GM18870 (cell line): ENCODE data around the gene OLIG3.

Experiments used
- ATAC-seq: cut with Tn5 transposase; IDR thresholded peaks from one replicate; pipeline ENCODE4 v1.9.1; 2021; ENCODE audit warnings: moderate library complexity; ENCODE audit not compliant: unreplicated experiment

Gene OLIG3

DNA sequence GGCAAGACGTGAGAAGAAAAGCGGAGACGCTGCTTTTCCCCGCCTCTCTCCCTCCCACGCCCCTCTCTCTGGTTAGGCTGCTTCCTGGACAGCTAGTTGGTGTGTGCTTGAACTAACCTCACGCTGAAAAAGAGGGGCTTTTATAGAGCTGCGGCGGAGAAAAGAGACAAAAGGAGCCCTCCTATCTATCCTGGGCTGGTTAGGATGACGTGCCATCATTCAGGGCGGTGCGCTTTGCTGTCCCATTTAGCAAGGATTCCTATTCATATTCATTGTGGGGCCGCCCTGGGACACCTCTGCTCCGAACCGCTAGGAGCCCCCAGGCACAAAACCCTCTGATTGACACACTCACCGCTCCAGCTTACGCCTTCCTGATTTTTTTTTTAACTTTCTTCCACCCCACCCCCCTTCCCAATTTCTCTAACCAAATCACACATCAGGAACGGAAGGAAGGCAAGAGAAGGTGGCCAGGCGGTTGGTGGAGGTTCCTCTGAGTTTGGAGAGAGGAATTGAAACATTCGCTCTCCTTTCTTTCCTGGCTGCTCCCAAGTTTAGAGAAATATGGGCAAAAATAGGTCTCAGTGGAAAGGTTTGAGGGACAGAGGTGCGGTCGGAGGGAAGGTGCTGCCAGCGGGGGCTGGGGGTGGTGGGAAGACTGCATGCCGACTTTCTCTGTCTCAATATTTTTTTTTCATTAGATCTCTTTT, at the start of gene OLIG3:
TSS of gene OLIG3 (minus strand) at position 114 of the 707 bp plus-strand sequence. CDS start 224 bp downstream, outside the sequence.
- ATAC-seq = no peak

DNA sequence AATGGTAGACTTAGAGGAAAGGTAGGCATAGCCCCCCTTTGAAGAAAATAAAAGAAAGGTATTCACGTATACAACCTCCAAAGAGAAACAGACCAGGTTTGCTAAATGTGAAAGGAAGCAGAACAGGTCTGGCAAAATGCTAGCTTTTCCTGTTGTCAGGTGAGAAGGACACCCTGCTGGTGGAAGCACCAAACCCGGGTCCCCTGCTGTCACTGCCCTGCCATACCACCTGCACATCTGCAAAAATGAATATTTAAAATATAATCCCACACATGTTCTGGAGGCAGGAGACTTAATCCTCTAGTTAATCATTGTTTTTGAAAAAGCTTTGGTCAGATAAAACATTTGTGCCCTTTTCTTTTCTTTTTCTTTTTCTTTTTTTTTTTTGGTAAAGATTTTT, 48.9 kb upstream of the OLIG3 start:
- no peak for ATAC-seq

DNA sequence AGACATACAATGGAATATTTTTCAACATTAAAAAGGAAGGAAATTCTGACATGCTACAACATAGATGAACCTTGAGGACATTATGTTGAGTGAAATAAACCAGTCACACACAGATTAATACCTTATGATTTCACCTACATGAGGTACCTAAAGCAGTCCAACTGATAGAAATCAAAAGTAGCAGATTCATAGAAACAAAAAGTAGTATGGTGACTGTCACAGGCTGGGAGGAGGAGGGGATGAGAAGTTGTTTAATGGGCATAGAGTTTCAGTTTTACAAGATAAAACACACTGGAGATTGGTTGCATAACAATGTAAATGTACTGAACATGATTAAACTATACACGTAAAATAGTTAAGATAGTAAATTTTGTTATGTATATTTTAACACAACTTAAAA, 48.5 kb upstream of the OLIG3 start:
- no peak for ATAC-seq

DNA sequence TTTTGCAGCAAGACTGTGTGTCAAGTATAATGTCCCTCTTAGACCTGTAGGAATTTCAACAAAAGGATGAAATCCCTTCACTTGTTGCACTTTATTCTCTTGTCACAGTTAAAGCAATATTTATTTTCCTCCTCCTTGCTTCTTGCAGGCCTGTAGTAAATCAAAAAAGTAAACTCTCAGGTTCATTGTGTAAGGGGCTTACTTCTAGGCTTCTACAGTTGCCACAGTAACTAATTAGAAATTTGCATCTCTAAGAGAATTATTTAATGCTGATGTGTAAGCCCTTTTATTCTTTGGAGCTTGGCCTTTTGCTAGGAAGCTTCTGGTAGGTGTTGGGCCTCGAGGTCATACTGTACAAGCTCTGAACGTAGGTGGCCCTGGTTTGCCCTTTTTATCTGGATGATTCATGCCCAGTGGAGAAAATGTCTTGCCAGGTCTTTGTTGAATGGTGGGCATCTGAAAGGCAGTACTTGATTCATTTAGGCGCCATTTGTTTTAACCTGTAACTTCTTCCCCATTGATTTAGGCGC, 47.4 kb upstream of the OLIG3 start:
- ATAC-seq = no peak

DNA sequence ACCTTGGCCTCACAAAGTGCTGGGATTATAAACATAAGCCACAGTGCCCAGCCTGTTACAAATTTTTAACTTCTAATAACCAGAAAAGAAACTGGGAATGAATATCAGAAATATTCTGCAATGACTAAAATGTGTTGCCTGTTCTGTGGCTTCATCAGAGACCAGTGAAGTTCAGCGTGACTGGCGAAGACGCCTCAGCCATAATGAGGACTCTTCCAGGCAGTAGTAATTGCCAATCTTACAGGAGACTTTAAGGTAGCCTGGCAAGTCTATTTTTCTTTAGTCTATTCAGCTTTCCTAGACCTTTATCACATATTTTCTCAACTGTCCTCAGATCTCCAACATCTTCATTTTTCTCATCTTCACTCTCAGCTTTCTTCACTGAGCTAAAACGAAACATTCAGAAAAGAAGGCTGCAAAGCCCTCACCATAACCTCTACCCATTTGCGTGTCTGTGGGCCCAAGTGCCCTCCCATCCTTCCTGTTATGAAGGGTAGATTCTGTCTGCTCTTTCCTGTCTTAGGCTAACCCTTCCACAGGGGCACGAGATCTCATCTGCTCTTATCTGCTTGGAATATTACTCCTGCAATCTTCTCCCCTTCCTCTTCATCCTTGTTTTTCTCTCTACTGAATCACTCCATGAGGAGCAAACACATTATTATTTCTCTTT, 42.0 kb upstream of the OLIG3 start:
- ATAC-seq = no peak

DNA sequence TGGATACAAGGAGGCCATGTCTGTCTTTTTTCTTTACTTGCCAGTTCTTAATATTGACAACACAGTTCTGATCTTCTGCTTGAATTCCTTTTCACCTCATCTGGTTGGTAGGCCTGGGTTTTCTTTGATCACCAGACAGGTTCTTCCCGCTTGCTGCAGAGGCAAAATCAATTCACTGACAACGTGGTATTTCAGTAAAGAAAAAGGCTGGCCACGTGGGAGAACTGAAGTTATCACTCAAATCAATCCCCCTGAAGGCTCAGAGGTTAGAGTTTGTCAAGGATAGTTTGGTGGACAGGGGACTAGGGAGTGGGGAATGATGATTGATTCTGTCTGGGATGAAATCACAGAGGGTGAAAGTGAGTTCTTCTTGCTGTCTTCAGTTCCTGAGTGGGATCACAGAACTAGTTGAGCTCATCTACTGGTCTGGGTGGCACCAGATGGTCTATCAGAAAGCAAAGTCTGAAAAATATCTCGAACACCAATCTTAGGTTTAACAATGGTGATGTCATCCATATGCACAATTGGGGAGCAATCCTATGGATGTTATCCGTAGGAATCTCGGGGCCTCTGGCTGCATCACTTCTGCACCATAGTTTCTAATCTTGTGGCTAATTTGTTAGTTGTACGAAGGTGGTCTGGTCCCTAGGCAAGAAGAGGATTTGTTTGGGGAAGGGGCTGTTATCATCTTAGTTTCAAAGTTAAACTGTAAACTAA, 37.3 kb upstream of the OLIG3 start:
- no peak for ATAC-seq

DNA sequence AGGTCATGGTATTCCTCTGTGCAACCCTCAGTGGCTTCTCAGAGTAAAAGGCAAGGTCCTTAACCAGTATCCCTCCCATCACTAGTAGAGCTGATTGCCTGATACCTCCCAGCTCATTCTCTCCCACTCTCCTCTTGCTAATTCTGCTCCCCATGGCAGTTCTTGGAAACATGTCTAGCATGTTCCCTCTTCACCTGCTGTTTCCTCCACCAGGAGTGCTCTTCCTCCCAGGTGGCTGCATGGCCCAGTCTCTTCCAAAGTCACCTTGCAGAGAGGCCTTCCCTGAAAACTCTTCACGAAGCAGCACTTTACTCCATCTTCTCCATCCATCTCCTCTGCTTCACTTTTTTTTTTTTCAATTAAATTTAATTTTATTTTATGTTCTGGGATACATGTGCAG, 36.2 kb upstream of the OLIG3 start:
- no peak for ATAC-seq

DNA sequence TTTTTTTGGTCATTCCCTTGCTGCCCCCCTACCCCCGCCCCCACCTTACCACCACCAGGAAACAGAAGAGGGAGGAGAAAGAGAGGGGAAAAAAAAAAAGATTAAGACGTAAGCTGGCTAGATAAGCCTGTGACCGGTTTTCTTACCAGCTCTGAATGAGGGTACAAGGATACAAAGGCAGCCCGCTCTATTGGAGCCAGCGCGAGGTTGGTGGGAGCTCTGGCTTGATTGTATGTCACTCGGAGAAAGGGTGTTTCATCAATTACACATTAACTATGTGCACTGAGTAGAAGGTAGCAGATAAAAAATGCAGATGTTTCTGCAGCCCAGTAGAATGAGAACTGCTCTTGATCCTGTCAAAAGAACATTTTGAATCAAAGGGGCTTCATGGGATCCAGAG, 28.6 kb upstream of the OLIG3 start:
- no peak for ATAC-seq

DNA sequence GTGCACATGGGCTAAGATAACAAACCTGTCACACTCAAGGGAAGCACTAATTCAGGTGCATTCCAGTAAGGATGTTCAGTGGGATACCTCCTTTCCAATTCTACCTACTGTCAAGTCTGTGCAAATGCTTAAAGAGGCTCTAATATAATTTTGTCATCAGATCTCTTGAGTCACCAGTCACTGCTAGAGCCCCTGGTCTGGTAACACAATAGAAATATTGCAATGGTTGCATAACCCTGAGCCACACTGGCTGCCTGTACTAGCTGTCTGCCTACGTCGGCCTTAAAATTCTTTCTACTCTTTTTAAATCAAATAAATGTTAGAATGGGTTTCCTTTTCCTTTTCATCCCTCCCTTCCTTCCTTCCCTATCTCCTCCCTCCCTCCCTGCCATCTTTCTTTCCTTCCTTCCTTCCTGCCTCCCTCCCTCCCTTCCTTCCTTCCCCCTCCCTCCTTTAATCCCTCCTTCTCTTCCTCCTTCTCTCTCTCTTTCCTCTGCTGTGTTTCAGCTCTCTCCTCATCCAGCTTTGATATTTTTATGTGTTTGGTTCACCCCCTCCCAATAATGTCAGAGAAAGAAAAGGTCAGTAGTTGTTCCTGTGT, 28.1 kb upstream of the OLIG3 start:
- no peak for ATAC-seq

DNA sequence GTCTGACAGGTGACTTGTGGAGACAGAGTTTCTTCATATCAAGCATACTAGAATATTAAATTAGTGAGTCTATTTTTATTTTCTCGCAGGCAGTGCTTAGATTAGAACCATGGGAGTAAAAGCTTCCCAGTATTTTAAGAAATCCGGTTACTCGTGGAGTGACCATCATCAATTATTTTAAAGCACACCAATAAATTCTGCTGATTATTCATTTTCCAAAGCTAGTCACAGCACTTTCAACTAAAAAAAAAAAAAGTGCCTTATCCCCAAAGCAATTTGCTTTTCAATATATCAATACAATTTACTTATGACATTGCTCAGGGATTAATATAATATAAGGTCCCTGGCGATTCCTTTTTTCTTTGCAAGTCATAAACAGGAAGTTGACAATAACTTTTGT, 26.3 kb upstream of the OLIG3 start:
- ATAC-seq = no peak

DNA sequence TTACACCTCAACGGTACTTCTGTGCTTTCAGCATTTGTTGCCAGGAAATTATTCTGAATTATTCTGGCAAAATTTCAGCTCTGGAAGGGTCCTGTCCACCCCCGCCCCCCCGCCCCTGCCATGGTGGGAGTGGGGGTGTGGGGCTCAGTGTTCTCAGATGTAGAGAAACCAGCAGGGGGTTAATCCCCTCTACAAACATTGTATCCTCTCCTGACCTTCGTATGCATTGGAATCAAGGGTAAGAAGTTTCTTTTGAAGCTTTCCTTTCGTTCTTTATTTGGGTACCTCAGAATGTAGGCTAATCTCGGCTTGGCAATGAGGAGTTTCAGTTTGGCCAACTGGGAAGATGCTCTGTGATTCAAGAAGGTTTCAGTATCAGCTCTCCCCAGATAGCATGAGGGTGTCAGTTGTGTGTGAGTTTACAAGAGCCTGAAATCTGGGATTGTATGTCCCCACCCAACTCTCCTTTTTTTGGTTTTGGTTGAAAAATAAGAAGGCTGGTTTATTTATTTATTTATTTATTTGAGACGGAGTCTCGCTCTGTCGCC, 25.5 kb upstream of the OLIG3 start:
- ATAC-seq = no peak

DNA sequence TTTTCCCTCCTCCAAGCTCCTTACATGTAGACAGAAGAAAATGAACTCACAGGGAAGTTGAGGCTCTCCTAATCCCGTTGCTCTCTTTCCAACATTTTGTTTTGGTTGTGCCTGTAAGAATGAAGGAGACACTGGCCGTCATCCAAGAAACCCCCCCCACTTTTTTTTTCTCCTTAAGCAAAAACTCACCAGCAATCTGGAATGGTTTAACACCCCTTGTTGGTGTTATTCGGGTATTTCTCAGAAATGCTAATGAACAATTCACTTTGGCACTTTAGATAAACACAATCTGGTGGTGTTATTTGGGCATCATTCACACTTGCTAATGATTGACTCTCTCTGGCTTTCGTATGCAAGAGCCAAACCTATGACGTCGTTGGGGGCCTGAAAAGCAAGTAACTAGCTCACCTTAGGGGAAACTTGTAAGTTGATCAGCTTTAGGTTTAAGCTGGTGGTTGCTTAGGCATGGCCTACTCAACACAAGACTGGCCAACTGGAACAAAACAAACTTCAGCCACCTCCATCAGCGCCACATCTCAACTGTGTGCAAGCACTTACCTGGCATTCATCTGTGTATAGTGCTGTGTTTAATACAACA, 24.3 kb upstream of the OLIG3 start:
- ATAC-seq = no peak

DNA sequence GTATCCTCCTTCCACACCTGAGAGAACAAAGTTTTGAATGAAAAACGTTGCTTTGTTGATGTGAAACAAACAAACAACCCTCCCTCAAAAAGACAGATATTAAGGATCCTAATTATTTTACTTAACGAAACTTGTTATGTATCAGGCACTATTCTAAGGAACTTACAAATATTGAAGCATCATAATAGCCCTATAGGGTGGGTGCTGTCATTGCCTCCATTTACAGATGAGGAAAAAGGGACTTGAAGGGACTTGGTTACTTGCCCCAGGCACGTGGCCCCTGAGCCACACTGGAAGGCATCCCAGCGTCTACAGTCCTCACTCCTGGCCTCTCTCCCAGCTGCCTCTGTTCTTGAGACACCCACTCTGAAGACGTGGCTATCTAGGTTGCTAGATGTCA, 20.2 kb upstream of the OLIG3 start:
- ATAC-seq = no peak

DNA sequence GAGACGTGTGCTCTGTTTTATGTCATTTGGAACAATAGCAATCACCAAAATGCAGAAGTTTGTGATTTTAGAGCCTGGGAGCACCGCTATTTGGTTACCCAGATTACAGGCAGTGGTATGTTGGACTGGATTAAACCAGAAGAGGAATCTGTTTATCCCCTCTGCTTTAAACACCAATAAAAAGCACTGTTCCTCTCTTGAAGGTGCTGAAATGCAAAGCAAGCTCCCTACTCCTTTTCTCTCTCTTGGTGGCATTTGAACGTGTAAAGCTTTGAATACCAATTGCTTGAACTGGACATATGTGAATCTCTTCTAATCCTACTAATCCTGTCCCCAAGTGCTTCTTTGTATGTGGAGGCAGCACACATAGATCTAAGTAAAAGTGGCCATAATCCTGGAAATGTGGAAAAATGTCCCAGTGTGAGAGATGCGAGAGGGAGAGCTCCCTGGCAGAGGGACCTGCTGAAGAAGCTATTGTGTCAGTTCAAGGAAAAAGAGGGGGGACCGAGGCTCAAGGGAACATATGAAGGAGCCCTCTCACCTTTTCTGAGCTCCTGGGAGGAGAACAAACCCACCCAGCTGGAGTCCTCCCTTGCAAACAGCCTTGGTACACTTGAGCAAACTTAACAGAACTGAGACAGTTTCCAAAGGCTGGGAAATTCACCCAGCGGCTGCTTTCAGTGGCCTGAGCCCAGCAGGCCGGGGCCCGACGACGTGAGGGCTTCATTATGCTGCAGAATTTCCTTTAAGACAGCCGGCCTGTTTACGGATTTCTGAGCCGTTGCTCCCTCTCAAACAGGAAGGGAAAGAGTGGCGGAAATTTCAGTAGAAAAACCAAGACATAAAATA, 18.8 kb upstream of the OLIG3 start:
- ATAC-seq = no peak

DNA sequence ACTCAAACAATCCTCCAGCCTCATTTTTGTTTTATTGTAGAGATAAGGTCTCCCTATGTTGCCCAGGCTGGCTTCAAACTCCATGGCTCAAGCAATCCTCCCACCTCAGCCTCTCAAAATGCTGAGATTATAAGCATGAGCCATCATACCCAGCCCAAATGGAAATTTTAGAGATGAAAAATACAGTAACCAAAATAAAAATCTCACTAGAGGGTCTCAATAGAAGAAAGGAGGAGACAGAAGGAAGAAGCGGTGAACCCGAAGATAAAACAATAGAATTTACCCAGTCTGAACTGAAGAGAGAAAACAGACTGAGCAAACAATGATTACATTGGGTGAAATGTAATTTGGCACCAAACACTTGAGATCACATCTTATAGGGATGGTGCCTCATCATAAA, 16.7 kb upstream of the OLIG3 start:
- no peak for ATAC-seq

DNA sequence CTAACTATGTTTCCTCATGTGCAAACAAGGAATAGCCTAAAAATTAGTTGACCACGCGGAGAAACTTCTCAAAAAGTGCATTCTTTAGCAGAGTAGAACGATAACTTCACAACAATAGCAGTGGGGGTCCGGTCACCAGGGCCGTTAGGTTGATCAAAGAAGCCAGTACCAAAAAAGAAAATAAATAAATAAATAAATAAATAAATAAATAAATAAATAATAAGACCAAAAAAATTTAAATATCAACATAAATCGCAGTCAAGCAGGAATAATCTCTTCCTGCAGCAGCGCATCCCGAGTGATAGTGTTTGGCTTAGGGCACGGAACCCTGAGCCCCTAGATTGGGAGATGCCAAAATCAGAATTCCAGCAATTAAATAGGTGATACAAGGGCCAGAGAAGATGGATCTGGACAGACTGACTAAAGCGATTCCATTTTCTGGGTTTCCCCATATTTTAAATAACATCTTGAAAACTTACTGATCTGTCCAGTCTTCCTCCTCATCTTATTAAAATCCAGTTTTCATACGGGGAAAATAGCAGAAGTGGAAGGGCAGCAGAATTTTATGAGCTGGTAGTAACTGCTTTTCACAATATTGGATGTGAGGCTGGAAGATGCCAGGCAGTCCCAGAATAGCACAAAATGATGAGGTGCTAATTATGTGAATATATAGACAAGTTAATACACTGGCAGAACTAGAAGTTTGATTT, 4.4 kb upstream of the OLIG3 start:
- ATAC-seq = no peak

DNA sequence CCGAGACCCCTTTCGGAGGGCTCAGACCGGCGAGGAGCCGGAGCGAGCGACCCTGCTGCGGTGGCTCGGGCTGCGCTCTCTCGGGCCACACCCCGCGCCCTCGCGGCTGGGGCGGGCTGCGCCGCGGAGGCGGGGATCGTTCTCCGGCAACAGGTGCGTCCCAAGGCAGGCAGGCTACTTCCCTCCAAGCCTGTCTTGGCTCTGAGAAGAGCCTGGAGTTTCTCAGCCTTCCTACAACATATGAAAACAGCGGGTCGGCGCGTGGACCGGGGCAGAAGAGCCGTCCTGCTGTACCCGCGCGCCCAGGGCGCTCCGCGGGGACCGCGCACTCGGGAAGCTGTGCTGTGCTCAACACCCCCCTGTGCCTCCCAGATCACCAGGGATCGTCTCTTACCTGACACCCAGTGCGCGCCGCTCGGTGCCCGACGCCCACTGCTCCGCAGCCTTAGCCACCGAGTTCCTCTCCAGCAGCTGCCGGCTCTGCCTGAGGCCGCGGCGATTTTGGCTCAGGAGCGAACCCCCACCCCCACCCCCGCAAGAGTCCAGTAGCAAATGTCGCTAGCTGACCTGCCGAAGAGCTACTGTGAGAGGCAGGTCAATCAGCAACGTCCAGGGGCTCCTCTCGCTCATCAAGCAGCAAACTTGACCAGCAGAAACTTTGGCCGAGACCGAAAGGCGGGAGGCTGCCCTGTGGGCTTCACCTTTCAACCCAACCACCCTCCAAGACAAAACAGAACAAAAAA, 3.7 kb upstream of the OLIG3 start:
- no peak for ATAC-seq

DNA sequence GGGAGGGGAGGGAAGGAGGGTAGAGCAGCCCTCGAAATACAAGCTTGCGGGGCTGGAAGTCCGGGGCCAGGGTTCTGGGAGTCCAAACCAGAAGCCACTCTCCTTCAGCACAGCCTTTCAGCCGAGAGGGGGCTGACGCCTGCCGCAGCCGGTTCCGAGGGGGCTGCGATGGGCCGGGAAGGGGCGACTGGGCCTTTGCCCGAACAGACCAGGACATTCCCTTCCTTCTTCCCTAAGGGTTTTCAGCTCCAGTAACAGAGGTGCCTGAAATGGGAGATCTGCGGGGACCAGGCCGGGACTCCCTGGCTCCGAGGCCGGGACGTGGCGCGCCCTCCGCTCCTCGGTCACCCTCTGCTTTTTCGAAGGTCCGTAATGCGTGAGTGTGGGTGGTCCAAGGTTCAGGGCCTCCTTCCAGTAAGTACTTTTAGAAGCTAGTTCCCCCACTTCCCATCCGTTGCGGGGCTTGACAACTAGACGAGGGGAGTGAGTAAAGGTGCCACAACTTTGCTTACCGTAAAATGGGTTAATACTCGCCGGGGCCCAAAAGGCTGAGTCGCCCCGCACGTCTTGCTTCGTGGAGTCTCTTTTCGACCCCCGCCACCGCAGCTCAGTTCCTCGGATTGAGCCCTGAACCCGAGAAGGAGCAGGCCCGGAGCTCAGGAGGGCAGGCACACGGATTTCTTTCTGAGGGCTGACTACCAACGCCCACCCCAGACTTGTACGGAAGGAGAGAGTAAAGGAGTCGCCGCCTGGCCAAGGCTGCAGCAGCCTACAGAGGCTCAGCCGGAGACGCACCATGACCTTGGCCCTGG, 2.9 kb upstream of the OLIG3 start:
- no peak for ATAC-seq
